Panc1 (cell line): ENCODE measurements around the gene SRRM3.

ENCODE experiments used
- POLR2AphosphoS5 ChIP-seq: IDR thresholded peaks from 2 replicates; pipeline ENCODE4 v1.6.1; 2012; ENCODE audit warnings: mild to moderate bottlenecking, low read depth, low read length, moderate library complexity
- TF ChIP-seq, protein P1 (sequence below): fragments of 450-650 bp; IDR thresholded peaks from 2 replicates; pipeline ENCODE4 v1.5.1; 2017; ENCODE audit warnings: mild to moderate bottlenecking

DNA sequence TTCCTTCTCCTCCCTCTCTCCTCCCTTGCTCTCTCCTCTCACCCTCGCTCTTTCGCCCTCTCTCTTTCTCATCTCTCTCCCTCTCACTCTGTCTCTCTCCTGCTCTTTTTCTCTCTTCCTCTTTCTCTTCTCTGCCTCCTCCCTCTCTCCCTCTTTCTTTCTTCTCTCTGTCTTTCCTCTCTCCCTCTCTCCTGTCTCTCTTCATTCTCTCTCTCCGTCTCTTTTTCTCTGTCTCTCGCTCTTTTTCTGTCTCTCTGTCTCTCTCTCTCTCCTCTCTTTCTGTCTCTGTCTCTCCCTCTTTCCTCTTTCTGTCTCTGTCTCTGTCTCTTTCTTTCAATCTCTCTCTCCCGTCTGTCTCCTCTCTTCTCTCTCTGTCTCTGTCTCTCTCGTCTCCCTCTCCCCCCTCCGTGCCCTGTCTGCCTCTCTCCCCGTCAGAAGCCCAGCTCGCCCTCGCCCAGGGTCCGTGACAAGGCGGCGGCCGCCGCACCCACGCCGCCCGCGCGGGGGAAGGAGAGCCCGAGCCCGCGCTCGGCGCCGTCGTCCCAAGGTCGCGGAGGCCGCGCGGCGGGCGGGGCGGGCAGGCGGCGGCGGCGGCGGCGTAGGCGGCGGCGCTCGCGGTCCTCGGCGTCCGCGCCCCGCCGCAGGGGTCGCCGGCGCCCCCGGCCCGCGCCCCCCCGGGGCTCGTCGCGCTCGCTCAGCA, 79.5 kb downstream of the SRRM3 start:
- TF ChIP-seq, protein P1, sequence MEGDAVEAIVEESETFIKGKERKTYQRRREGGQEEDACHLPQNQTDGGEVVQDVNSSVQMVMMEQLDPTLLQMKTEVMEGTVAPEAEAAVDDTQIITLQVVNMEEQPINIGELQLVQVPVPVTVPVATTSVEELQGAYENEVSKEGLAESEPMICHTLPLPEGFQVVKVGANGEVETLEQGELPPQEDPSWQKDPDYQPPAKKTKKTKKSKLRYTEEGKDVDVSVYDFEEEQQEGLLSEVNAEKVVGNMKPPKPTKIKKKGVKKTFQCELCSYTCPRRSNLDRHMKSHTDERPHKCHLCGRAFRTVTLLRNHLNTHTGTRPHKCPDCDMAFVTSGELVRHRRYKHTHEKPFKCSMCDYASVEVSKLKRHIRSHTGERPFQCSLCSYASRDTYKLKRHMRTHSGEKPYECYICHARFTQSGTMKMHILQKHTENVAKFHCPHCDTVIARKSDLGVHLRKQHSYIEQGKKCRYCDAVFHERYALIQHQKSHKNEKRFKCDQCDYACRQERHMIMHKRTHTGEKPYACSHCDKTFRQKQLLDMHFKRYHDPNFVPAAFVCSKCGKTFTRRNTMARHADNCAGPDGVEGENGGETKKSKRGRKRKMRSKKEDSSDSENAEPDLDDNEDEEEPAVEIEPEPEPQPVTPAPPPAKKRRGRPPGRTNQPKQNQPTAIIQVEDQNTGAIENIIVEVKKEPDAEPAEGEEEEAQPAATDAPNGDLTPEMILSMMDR, result no peak
- TF ChIP-seq POLR2AphosphoS5, result no peak
